Activated T-cell treated with anti-CD3 and anti-CD28 coated beads for 24 hours (primary cell): Measurements from ENCODE around the gene RIN3.

ENCODE experiments used
- DNase-seq: peaks from one replicate; pipeline ENCODE4 v3.0.0-alpha.2; 2020; ENCODE audit warnings: low read depth

RIN3 gene

DNA sequence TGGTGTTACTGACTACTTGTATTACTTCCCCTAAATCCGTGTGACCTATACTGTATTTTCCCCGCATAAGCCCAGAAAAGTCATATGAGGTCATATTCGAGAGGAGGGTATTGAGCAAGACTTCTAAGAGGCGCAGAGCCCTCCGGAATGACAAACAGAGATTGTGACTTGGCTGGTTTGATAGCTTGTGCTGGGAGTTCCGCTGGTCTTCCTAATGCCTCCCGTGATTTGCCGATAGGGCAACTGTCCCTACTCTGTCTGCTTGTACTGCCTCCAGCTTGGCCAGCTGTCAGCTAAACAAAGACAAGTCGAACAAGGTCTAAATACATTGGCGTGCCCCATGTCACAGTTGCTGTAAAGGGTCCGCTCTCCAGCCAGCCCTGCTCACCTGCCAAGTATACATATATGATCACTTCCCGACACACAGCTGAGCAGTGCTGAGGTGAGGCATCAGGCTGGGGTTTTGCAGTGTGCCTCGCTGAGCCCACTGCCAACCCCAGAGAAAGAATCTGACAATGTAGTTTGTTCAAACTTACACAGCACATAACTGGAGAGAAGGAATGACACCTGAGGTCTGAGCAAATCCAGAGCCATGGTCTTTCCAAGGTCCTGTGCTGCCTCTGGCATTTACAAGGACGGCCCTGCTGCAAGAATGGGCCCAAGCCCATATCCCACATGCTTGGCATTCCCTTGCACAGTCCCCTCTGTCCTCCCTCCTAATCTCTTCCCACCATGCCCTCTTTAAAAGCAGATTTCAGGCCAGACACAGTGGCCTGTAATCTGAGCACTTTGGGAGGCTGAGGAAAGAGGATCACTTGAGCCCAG is 211.1 kb downstream of the RIN3 start:
- DNase-seq = no peak

DNA sequence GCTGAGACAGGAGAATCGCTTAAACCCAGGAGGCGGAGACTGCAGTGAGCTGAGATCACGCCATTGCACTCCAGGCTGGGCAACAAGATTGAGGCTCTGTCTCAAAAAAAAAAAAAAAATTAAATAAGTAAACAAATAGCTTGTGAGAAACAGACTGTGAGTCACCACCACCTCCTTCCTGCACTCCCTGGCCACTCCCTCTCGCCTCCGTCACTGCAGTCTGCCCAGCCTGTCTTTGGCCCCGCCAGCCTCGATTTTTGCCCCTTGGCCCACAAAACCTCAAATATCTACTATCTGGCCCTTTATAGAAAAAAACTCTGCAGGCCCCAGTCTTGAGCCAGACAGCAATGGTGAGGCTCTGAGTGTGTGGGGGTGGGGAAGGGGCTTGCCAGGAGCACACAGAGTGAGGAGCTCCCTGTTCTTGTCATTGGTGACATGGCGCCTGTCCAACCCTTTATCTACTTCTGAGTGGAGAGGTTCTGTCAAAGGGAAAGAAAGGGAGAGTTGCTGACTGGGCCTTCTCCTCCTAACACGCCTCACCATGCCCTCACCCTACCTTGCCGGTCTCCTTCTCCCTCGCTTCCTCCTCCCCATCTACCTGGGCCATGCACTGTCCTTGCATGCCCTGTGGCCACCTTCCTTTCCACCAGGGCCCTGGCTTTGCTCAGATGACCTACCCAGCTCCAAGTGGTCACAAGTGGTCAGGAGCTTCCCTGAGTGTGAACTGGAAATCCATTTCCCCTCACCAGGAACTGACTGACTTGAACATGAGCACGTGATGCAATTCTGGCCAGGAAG is 212.8 kb downstream of the RIN3 start:
- DNase-seq = no peak

DNA sequence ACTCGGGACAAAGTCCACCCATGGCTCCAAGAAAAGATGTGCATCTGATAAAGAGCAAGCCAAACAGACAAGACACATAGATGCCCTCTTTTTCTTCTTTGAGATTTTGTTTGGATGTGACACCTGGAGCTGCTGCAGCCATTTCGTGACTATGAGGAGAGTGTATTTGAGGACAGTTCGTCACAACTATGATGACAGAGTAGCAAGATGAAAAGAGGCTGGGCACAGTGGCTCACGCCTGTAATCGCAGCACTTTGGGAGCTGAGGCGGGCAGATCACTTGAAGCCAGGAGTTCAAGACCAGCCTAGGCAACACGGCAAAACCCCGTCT is 213.3 kb downstream of the RIN3 start:
- no peak for DNase-seq

DNA sequence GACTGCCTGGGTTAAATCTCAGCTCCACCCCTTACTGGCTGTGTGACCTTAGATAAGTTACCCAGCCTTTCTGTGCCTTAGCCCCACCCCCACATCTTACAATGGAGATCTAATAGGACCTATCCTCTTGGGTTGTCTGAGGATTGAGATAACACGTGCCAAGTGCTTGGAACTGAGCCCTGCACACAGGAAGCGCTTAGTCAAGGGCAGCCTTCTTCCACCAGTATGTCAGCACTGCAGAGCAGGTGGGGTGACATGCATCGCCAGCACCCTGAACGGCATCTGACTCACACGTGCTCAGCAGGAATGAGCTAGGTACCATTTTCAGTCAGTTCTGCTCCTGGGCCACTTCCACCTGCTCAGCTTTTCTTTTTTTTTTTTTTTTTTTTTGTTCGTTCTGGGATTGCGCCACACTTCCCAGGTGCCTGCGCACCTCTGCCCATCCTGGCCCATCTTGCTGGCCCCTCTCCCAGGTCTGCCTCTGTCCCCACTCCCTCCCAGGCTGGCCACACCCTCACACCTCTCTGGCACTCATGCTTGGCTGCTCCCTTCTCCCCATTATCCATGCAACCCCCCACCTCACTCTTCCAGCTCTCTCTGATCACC is 215.3 kb downstream of the RIN3 start:
- peak; percentile 25 for DNase-seq

DNA sequence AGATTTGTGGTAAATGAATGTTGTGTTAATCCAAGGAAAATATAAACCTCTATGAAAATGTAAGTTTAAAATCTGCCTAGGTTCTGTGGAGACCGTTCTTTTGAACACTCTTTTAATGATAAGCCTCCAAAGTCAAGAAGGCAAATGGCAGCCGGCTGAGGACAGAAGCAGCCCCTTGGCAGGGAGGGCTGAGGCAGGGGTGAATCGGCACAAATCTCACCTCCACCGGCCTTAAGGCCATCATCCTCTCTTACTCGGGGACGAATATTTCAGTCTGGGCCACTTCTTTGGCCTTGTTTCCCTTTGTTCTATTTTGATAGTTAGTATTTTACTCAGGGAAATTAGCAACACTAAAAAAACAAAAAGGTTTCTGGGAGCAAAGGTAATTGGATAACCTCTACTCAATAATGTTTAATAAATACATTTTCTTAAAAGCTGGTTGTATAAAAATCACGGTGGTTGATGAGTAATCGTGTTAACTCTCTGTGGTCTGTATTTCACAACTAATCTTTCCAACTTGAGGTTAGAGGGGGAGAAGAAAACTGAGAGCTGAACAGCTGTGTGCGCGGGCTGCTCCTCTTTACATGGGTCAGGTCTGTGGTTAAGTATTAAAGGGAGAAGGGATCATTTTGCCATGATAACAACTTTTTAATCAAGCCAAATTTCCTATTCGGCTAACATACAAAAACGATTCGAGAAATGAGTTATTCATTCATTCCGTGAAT is 216.2 kb downstream of the RIN3 start:
- DNase-seq = no peak

DNA sequence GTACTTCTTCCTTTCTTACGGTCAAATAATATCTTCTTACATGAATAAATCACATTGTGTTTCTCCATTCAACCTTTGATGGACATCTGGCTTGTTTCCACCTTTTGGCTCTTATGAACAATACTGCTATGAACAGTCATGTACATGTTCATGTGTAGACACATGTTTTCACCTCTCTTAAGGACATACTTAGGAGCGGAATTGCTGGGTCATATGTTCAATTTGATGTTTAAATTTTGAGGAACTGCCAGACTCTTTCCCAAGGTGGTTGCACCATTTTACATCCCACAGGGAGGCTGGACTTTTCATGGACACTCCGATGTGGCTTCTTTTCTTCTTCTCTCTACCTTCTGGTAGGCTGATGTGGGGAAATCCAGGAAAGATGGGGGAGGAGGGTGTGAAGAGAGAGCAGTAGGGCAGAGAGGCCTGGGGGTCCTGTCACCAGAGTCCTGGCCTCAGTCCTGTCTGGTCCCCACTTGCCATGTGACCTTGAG is 218.1 kb downstream of the RIN3 start:
- DNase-seq = no peak

DNA sequence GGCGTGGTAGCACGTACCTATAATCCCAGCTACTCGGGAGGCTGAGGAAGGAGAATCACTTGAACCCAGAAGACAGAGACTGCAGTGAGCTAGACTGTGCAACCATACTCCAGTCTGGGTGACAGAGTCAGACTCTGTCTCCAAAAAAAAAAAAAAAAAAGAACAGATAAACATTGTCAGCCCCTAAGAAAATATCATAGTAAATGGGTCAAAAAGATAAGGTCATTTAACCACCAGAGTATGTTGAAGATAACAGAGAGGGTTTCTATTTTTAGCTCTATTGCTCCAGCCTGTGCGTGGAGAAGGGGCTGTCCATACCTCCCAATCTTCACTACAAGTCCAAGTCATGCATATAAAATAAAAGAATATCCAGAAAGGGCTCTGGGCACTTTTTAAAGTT is 219.4 kb downstream of the RIN3 start:
- no peak for DNase-seq

DNA sequence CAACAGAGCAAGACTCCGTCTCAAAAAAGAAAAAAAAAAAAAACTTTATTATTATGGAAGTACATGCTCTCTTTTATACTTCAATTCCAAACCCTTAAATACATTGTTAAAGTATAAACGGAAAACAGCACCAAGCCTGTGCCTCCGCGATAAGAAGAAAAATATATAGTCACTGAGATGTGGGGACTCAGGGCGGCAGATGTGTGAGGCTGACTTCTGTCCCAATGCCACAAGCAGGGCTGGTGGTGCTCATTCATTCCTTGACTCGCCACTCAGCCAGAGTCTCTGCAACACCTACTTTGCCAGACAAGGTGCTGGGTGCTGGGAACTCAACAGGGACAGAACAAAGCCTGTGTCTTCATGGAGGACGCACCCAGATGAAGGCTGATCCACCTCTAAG is 221.0 kb downstream of the RIN3 start:
- DNase-seq = no peak

DNA sequence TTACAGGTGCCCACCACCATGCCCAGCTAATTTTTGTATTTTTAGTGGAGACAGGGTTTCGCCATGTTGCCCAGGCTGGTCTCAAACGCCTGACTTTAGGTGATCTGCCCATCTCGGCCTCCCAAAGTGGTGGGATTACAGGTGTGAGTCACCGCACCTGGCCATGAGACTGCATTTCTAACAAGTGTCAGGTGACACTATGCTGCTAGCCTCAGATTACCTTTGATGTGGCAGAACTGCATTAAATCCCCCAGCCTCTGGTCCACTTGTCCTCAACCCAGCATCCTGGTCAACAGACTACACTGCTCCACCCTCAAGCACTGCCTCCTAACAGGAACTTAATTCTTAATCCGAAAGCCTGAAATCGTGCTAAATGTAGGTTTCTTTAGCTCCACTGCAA is 221.8 kb downstream of the RIN3 start:
- no peak for DNase-seq

DNA sequence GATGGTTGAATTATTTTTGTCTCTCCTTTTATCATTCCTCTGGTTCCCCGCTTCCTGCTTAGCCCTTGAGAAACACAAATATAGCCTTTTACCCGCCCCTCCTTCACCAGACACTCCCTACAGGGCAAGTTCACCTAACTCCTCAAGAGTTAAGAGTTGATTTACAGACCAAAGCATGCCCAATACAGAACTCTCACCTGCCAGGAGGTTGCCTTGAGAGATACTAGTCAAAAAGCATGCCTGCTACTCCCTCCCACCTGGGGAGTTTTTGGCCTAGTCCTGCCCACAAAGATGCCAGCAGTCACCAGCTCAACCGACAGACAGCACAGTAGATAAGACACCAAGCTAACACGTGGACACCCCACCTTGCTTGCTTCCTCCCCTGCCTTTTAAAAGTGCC is 223.6 kb downstream of the RIN3 start:
- no peak for DNase-seq

DNA sequence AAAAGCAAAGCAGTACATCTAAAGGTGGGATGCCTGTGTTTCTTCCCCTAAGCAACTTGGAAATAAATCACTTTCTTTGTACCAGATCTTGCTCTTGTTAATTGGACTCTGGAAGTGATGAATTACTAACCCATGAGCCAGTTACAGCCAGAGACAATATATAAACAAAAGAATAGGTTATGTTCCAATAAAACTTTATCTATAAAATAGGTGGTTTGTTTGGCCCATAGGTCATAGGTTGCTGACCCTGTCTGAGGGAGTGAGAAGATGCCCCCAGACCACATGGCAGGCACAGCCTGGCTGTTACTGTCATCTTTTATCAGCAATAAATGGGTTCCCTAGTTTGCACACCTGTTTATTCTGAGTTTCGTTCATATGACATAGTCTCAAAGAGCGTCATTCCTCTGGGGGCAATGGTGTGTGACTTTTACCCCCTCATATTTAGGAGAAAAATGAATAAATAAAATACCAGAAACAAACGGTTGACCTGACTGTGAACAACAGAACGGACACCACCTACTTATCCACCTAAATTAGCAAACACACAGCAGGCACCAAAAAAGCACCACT is 224.1 kb downstream of the RIN3 start:
- no peak for DNase-seq
